ENCODE data around the gene IPO13.

Gene IPO13

DNA sequence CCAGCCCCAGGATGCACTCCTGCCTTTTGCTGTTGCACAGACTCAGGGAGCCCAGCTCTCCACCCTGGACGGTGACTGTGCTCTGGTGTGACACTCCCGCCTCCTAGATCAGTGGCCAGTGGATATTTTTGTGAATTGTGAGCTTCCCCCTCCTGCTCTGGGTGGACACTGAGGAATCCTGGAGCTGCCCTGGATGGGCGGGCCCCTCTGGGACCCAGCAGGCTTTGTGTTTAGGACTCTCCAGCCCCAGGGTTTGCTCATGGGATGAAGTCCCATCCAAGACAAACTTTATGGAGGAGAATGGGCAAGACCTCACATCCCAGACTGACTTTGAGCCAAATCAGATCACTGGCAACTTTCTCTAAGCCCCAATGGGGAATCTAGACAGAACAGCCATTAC lies 68.5 kb downstream of the IPO13 start:
- no peak for DNase-seq

DNA sequence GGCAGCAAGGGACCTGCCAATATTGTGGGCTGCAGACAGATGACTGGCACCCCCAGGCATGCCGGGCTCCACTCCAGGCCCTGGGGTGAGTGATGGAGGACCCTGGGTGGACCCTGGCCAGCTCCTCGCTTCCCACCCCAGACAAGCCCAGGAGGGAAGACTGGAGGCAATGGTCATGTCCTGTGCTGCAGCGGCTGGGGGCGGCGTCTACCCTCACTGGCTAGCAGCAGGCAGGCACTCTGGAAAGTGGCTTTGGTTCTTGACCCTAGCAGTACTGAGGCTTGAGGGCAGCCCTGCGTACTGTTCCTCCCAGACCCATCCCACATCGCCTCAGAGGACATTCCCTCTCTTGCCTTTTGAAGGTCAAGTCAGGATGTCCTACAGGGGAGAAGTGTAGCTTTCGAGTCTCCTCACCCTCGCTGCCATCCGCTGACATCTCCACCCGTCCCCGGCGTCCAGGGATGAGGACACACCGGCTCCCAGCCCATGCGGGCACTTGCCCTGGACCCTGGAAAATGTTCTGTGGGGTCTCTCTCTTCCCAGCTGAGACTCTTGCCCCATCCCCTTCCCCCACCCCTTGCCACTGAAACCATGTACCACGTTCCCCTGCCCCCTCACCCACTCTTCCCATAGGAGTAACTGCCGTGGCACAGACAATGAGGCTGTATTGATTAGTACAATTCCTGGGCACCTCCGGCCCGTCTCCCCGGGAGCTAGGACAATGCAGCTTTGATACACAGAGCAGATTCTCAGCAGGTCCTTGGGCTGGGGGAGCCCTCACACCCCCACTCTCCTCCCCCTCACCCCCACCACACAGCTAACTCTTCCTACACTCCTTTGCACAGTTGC lies 69.5 kb downstream of the IPO13 start:
- no peak for DNase-seq

DNA sequence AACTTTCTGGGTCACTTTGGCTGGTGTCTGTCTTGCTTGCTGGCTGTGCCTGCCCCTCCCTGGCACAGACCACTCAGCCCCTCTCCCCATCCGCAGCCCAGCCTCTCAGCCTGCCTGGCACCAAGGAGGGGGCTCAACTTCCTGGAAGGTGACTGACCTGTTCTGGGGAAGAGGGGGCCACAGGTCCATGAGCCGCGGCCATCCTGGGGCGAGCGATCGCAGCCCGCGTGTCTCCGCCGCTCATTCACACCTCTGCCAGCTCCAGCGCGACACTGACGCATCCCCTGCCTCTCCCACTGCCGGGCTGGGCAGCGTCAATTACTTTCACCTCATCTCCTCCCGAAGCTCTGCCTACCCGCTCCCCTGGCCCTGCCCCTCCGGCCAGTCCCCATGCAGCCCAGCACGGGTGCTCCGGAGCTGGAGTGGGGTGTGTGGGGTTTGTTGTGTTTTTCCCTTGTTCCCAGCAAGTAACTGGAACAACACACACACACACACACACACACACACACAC lies 70.2 kb downstream of the IPO13 start:
- DNase-seq = no peak
